Sciatic nerve (tissue), 2 donors: Measurements from ENCODE around the gene NWD2. TPM values are rescaled to one million over a fixed set of nuclear protein-coding genes. Genes with fewer than 3 reads are reported as not detected.
A peak's percentile ranks its signal among the peaks of the same experiment; 100 is the strongest.
"Not testable (repeated sequence)": the region's sequence is repeated elsewhere in the genome, so short reads cannot be mapped to it uniquely, and the experiment has no call there.

Source experiments
- ATAC-seq: fragments of 200-7000 bp; cut with Tn5 transposase; one replicate; pipeline ENCODE4 v1.9.1; 2020; ENCODE audit warnings: mild to moderate bottlenecking, moderate library complexity
- DNase-seq: peaks from one replicate; pipeline ENCODE4 v3.0.0-alpha.2; 2020; ENCODE audit warnings: low spot score
- intact Hi-C: fragments of 100-400 bp; cut with DNase I; formaldehyde crosslinking; loops from one replicate; pipeline ENCODE4 v1.14.2; 2022
- total RNA-seq: library from RNA; stranded (reverse); fragmentation: NEBNext Ultra II Directional; extraction: Animal tissue kit (Norgen Biotek cat#: 25700); gene quantifications from one replicate; pipeline ENCODE4 v1.2.1, GENCODE V29; 2021
- donor health status: DM: no; HTN: no; CAD: no.
- donor health status: DM: no; HTN: no; CAD: no.

The NWD2 gene
- total RNA-seq, 1 donor from 2014 or later: not detected

DNA sequence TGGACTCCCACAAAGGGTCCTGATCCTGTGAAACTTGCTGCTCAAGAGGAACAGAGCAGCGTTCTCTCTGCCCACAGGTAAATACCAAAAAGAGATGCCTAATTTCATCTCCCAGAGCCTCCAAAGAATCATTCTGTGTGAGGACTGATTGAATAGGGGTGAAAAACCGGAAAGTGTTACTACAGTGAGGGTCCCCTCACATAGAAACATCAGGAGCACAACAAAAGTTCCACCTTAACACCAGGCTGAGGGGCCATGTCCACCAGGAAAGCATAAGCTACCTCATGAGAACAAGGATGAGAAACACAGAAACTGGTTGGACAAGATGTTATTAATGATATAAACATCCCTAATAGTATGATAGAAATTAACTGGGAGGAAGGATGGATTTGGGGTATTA lies 140.9 kb downstream of the NWD2 start:
- DNase-seq: no peak
- ATAC-seq: no peak
- intact Hi-C loops: no loop called here

DNA sequence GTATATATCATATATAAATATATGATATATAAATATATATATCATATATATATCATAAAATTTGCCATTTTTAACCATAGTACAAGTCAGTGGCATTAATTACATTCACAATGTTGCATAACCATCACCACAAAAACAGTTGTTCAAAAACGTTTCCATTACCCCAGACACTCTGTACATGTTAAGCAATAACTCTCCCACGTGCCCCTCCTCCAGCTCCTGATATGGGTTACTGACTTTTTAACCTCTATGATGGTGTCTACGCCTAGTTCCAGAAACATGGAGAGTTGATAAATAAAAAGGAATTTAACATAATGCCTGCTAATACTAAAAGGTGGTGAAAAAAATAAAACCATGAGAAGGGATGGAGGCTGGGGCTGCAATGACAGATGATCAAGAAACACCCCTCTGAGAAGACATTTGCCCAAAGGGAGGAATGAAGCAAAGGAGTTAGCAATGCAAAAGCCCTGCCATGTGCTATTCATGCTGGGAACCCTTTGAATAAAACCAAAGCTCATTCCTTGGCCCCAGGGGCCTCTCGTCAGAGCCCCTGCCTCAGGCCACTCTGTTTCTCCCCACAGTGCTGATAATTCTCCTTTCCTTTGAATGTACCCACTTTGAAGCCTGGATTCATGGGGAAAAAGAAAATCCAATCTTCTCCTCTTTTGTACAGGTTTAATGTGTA lies 144.3 kb downstream of the NWD2 start:
- intact Hi-C loops: no loop called here
- DNase-seq (no peak), ATAC-seq (no peak)

DNA sequence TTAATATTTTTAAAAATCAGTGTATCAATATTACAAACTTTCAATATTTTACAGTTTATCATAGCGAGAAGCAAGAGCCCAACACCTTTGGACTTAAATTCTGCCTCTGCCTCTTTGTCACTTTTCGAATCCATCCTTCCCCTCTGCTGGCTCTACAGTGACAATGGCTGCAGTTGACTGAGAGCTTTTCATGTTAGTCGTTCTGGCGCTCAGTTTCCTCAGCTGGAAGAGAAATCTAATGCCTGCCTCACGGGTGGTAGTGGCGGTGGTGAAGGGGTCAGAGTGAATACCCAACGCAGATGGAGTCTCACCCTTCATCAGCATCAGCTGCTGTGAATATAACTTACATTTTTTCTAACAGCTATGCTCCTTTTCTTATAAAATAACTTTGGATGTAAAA lies 144.8 kb downstream of the NWD2 start:
- intact Hi-C loops: no loop called here
- DNase-seq (no peak), ATAC-seq (no peak)

DNA sequence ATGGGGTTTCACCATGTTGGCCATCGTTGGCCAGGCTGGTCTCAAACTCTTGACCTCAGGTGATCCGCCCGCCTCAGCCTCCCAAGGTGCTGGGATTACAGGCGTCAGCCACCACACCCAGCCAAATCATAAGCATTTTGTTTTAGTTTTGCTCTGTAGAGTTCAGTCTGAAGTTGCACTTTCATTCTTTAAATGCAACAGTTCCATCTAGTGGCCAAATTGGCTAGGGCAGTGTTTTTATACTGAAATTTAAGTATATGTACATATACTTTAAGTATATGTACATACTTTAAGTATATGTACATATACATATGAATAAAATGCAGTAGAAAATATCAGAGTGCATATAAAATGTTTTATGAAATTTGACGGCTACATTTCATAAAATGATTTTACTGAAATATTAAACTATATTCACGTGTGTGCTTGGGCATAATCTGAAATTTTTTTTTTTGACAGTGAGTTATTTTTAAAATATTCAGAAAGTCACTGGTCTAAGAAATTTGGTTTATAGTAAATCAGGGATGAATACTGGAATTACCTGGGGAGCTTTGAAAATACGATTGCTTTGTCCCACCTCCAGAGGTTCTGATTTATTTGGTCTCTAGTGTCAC lies 145.5 kb downstream of the NWD2 start:
- DNase-seq (no peak), ATAC-seq (no peak)
- intact Hi-C loops: no loop called here

DNA sequence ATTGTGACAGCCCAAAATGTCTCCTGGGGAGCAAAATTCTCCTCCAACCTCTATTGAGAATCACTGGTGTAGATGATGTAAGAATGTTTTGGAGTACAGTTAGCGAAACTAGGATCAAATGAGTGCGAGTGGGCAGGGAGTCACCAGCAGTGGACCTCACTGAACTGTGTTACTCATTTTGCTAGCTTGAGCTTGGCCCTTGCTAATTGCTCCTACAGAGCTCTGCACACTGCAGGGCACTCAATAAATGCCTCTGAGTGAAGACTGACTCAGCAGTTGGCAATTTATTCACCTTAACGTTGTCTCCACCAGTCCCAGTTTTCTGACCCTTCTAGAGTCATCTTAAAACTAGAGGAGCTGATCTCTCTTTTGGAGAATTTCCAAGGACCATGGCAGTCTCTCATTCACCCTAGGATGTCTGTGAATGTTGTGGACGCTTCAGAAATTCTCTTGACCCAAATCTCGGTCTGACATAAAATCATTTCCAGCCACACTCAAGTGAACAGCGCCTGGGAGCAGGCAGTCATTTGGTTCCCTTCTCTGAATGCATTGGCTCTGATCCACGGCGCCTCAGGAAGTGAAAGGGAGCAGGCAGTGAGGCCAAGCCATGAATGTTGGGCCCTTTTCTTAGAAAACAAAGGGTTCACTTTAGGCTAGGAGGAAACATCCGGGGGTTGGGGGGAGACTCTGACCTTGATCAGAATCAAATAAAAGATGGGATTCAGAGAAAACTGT lies 148.1 kb downstream of the NWD2 start:
- intact Hi-C loops: no loop called here
- DNase-seq (peak; percentile 70), ATAC-seq (no peak)

DNA sequence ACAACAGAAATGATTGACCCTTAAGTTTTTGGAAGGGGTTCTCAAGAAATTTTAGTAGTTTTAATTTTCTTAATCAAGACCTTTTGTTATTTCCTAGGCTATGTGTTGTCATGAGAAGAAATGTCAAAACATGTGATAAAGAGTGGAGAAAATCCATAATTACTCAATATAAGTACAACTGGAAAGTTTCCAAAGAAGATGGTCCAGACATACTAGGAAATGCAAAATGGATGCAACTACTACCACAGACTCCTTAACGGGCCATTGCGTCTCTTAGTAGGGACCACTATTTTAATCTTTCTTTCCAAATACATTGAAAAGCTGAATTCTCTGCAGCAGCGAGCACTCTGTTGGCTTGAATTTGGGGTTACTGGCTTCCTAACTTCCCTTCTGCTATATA lies 148.8 kb downstream of the NWD2 start:
- DNase-seq (no peak), ATAC-seq (no peak)
- intact Hi-C loops: no loop called here

DNA sequence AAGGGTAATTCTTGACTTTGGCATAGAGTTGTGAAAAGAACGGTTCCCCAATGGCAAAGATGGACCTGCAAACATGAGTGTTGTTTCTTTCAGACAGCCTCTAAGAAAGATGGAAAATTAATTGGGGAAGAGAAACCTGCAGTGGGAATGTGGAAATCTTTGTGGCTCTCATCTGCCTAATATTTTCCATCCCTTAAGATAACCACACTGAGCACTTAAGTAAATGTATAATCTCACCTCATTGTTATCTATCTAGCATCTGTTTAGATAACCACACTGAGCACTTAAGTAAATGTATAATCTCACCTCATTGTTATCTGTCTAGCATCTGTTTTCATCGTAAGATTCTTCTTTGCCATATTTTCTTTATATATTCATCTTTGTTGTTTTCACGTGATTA lies 149.3 kb downstream of the NWD2 start:
- intact Hi-C loops: no loop called here
- DNase-seq (no peak), ATAC-seq (no peak)

DNA sequence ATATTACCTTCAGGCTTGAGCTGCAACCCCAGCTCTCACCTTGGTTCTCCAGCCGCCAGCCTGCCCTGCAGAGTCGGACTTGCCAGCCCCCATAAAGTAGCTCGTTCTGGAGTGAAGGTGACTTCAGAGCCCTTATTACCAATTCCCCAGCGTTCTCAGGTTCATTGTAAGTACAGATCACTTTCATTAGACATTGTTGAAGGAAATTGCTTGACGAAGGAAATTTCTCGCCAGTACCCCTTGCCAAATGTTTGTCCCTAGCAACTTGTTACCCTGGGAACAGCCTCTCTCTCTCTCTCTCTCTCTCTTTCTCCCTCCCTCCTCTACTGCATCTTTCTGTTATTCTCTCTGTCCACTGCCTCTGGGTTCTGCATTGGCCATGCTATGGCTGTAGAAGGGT lies 153.0 kb downstream of the NWD2 start:
- ATAC-seq: no peak
- intact Hi-C loops: no loop called here
- no peak for DNase-seq

DNA sequence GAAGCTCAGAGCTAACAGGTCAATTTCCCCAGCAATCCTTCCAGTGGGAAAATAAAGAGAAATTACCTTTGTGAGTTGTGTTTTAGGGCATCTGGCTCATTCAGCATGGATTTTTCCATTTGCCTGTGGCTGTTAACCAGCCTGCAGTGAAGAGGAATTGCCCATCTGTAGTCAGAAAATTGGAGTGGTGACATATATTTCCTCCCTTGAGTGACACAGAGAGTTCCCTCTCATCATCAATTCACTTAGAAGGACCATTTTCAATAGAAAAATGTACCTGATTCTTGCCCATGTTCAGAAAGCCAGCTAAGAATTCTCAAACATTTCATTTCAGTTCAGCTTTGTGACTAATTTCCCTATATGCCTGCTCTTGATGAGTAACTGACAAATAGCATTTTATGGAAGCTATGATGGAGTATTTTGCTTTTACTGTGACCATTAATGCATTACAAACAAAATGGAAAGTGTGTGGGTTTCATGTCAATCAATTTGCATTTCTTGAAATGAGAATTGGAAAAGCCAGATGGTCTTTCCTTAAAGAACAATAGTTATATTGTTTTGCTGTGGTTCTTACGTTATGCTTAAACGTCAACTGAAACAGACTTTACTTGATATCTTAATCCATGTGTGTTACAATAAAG lies 155.8 kb downstream of the NWD2 start:
- DNase-seq (no peak), ATAC-seq (no peak)
- intact Hi-C loops: no loop called here

DNA sequence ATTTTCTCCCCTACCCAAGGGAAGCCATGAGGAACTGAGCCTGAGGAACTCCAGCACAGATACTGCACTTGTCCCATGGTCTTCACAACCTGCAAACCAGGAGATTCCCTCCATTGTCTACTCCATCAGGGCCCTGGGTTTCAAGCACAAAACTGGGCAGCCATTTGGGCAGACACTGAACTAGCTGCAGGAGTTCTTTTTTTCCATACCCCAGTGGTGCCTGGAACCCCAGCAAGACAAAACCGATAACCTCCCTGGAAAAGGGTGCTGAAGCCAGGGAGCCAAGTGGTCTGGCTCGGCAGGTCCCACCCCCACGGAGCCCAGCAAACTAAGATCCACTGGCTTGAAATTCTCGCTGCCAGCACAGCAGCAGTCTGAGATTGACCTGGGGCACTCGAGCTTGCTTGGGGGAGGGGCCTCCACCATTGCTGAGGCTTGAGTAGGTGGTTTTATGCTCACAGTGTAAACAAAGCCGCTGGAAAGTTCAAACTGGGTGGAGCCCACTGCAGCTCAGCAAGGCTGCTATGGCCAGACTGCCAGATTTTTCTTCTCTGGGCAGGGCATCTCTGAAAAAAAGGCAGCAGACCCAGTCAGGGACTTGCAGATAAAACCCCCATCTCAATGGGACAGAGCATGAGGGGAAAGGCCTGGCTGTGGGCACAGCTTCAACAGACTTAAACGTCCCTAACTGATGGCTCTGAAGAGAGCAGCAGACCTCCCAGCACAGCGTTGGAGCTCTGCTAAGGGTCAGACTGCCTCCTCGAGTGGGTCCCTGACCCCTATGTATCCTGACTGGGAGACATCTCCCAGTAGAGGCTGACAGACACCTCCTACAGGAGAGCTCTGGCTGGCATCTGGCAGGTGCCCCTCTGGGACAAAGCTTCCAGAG lies 163.6 kb downstream of the NWD2 start:
- DNase-seq, ATAC-seq, intact Hi-C loops: not testable (repeated sequence)

DNA sequence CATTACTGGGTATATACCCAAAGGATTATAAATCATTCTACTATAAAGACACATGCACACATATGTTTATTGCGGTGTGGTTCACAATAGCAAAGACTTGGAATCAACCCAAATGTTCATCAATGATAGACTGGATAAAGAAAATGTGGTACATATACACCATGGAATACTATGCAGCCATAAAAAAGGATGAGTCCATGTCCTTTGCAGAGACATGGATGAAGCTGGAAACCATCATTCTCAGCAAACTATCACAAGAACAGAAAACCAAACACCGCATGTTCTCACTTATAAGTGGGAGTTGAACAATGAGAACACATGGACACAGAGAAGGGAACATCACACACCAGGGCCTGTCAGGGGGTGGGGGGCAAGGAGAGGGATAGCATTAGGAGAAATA lies 169.1 kb downstream of the NWD2 start:
- ATAC-seq, DNase-seq, intact Hi-C loops: not testable (repeated sequence)

DNA sequence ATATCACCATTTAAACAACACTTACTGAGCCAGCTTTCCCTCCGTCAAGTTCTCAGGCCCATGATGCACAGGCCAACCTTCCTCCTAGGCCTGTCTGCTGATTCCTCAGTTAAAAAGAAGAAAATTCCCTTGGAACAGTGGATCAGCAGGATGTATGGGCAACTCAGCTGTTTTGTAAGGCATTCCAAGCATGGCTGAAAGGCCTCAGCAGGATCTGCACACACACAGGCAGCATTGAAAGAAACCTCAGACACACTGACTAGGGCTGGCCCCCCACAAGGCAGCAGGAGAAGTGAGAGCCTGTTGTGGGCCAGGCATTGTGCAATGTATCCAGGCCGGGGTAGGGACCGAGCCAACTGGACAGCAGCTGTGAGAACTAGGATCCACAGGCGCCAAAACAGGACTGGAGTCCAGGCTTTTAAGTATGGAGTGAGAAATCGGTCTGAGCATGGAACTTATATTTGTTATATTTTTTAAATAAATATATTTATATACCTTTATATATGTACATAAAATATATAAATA lies 171.4 kb downstream of the NWD2 start:
- no peak for ATAC-seq
- intact Hi-C loops: no loop called here
- no peak for DNase-seq

DNA sequence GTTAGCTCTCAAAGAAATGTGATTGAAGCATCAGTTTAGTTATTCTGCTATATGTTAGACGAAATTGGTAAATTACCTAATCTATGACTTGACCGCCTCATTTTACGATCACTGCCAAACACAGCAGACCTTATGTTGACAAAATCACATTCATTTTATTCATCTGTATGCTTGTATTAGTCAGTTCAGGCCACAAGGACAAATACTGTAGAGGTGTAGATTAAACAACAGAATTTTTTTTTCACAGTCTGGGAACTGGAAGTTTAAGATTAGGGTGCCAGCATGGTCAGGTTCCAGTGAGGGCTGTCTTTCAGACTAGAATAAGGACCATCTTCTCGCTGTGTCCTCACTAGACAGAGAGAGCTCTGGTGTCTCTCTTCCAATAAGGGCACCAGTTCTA lies 177.1 kb downstream of the NWD2 start:
- no peak for ATAC-seq
- intact Hi-C loops: no loop called here
- no peak for DNase-seq

DNA sequence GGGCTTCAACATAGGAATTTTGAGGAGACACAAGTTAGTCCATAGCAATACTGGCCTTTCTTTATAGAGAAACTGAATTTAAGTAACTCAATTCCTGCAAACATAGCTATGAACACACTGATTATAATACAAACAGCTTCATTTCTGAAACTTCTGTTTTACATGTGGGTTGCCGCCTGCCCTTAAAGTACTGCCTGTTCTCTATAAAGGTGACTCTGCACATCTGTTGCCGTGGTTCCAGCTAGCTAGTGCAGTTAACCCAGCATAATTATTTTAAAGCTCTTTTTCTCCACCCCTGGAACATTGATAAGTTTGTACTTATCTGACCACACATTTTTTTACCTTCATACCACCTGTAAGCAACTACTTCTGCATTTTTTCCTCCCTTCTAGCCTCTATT lies 177.6 kb downstream of the NWD2 start:
- ATAC-seq: no peak
- DNase-seq: no peak
- intact Hi-C loops: no loop called here

DNA sequence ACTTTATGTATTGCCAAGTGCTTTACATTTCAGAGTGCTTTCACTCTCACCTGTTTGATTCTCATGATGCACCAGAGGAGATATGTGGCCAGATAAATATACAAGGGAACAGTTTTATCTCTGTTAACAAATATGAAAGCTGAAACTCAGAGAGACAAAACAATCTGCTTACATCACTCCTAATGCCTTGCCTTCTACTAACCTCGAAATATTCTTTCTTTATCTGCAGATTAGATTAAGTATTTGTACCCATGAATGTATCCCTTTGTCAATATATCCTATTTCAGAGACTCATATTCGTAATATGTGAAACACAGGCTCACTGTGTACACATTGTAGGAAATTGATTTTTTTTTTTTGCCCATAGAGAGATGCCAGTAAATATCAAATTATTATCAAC lies 178.1 kb downstream of the NWD2 start:
- no peak for ATAC-seq
- intact Hi-C loops: no loop called here

DNA sequence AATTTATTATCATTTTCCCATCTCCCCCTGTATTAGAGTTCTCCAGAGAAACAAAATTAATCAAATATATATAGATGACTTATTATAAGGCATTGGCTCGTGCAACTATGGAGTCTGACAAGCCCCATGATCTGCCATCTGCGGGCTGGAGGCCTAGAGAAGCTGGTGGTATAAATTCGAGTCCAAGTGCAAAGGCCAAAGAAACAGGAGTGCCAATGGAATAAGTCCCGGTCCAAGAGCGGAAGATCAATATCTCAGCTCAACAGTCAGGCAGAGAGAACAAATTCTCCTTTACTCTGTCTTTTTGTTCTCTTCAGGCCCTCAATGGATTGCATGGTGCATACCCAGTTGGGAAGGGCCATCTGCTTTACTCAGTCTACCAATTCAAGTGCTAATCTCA lies 178.8 kb downstream of the NWD2 start:
- ATAC-seq: no peak
- DNase-seq: no peak
- intact Hi-C loops: no loop called here

More for the DNA sequence above, 178.1 kb downstream of the NWD2 start:
- DNase-seq: no peak

DNA sequence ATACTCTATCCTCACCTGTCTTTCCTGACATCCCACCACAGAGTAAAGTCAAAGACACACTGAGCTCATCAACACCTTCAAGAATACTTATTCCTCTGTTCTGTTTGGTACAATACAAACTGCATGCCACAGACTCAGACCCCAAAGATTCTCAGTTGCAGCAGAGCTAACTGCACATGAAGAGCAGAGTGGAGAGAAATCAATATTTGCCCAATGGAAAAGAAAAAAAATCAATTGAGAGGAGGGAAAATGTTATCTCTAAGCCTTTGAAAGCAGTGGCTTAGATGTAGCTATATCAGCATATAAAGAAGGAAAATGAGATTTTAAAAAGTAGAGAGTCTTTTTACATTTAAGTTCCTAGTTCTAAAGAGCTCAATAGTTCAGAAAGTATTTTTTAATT lies 180.2 kb downstream of the NWD2 start:
- no peak for ATAC-seq
- intact Hi-C loops: no loop called here

DNA sequence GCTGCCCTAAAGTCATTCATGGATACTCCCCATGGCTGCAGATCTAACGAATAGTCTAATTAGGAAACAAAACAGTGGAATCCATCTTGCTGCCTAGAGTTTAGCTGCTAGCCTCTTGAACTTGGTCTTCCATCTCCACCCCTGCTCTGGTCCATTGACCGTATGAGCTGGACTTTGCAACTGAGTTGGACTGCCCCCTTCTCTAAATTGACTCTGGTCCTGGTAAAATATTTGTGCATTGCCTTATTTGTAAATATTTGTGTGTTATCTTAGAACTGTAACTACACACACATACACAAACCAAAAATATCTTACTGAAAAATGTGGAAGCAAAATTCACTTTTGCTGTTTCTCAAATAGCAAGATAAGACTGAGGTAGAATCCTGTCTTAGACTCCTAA lies 181.3 kb downstream of the NWD2 start:
- DNase-seq: no peak
- intact Hi-C loops: no loop called here

More for the DNA sequence above, 180.2 kb downstream of the NWD2 start:
- DNase-seq: no peak

DNA sequence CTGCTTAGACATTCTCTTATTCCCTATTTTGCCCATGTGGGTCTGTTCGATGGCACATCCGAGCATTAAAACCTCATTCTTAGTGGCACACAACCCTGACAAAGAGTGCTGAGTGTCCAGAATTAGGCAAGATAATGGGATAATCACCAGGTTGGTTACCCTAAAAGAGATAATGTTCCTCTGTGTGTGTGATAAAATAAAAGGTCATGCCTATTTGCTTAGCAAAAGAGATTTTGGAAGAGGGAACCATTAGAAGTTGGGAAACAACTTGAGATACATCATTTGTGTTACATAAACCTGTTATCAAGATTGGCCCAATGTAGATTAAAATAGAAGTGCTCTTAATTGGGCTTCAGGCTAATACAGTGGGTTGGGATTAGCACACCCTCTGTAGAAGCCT lies 182.7 kb downstream of the NWD2 start:
- DNase-seq: no peak
- no peak for ATAC-seq
- intact Hi-C loops: no loop called here

More for the DNA sequence above, 181.3 kb downstream of the NWD2 start:
- no peak for ATAC-seq
